Lung (tissue), 12 donors: Measurements from ENCODE around the gene TNPO1. TPM values are rescaled to one million over a fixed set of nuclear protein-coding genes. Genes with fewer than 3 reads are reported as not detected.

Experiments used
- ATAC-seq: fragments of 200-7000 bp; cut with Tn5 transposase; one replicate; pipeline ENCODE4 v1.9.1; 2020; ENCODE audit warnings: moderate number of reproducible peaks; ENCODE audit not compliant: insufficient read depth, low FRiP score
- DNase-seq, 3 donors: peaks; one replicate each; pipeline ENCODE4 v3.0.0-alpha.2; 2013 to 2017
- H3K27ac ChIP-seq, 2 donors: one replicate each; pipeline ENCODE4 v1.5.1; 2013; ENCODE audit warnings: mild to moderate bottlenecking in 2 of 2, moderate library complexity in 2 of 2, control low read depth in 1 of 2, inconsistent platforms in 1 of 2, low read depth in 1 of 2, low read length in 1 of 2
- H3K27me3 ChIP-seq, 3 donors: one replicate each; pipeline ENCODE4 v1.5.1; 2013; ENCODE audit warnings: low read length in 2 of 3; ENCODE audit not compliant: control insufficient read depth in 3 of 3, insufficient read depth in 3 of 3
- H3K36me3 ChIP-seq, 4 donors: one replicate each; pipeline ENCODE4 v1.5.1; 2013; ENCODE audit warnings: low read length in 4 of 4, mild to moderate bottlenecking in 1 of 4, moderate library complexity in 1 of 4; ENCODE audit not compliant: control insufficient read depth in 4 of 4, insufficient read depth in 4 of 4
- H3K4me1 ChIP-seq, 5 donors: one replicate each; pipeline ENCODE4 v1.5.1; 2013; ENCODE audit warnings: low read length in 5 of 5, mild to moderate bottlenecking in 2 of 5, moderate library complexity in 1 of 5; ENCODE audit not compliant: control insufficient read depth in 5 of 5, insufficient read depth in 5 of 5
- H3K4me3 ChIP-seq: one replicate; pipeline ENCODE4 v1.5.1; 2013; ENCODE audit warnings: mild to moderate bottlenecking, control low read depth, moderate library complexity
- H3K9ac ChIP-seq, 2 donors: one replicate each; pipeline ENCODE4 v1.5.1; 2013; ENCODE audit warnings: low read length in 2 of 2, control low read depth in 1 of 2; ENCODE audit not compliant: insufficient read depth in 1 of 2
- H3K9me3 ChIP-seq, 4 donors: one replicate each; pipeline ENCODE4 v1.5.1; 2013; ENCODE audit warnings: low read length in 3 of 4, mild to moderate bottlenecking in 1 of 4, moderate library complexity in 1 of 4; ENCODE audit not compliant: control insufficient read depth in 4 of 4, insufficient read depth in 3 of 4
- WGBS, 2 donors: extraction: QIAGEN DNeasy Blood & Tissue Kit; methylation state at CpG; one replicate each; pipeline ENCODE4 v1.1.7; 2013; 5-methylcytosine and 5-hydroxymethylcytosine counted together
- polyA plus RNA-seq, 2 donors: library from polyadenylated mRNA; stranded (reverse); fragments of 200-250 nt; gene quantifications; one replicate each; pipeline ENCODE4 v1.2.1, GENCODE V29; 2013
- total RNA-seq, 2 donors: library from RNA; depleted of rRNA in 1 of 2; stranded (reverse); fragments of >200 nt in 1 of 2; gene quantifications; one replicate each; pipeline ENCODE4 v1.2.1, GENCODE V29; 2014 to 2021
- TF ChIP-seq, protein P1 (sequence below): IDR thresholded peaks from 2 replicates; pipeline ENCODE4 v1.5.1; 2012; ENCODE audit warnings: mild to moderate bottlenecking; ENCODE audit errors: control extremely low read depth, extremely low read depth
- donor health status: control.
- donor health status: control.
- donor health status: Bipolar disorder and iron deficiency.
- donor health status: healthy.
- donor health status: DM: yes; HTN: yes; CAD: no.

The TNPO1 gene
- total and polyA plus RNA-seq, 4 donors, result 9.4 to 122 (median 50.8) TPM

DNA sequence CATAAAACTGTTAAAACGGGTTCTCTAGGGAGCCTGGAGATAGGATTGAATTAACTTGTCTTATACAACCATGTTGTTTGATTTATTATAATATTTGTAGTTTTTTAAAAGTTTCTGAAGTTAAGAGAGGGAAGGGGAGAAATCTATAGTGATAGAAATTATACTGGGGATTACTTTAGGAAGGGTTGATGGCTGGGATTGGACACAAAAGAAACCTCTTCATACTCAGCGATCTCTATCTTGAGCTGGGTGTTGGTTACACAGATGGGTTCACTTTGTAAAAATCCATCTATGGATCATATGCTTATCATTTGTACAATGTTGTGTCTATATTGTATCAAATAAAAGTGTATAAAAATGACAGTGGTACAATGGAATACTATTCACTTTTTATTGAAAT lies 30.0 kb downstream of the TNPO1 start:
- TF ChIP-seq, protein P1, sequence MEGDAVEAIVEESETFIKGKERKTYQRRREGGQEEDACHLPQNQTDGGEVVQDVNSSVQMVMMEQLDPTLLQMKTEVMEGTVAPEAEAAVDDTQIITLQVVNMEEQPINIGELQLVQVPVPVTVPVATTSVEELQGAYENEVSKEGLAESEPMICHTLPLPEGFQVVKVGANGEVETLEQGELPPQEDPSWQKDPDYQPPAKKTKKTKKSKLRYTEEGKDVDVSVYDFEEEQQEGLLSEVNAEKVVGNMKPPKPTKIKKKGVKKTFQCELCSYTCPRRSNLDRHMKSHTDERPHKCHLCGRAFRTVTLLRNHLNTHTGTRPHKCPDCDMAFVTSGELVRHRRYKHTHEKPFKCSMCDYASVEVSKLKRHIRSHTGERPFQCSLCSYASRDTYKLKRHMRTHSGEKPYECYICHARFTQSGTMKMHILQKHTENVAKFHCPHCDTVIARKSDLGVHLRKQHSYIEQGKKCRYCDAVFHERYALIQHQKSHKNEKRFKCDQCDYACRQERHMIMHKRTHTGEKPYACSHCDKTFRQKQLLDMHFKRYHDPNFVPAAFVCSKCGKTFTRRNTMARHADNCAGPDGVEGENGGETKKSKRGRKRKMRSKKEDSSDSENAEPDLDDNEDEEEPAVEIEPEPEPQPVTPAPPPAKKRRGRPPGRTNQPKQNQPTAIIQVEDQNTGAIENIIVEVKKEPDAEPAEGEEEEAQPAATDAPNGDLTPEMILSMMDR, result no peak
- no peak overlapping the region for H3K4me3 ChIP-seq
- H3K9me3 ChIP-seq, result no peaks in the 10 kb centered on the region
- peaks cover 1 to 38% (median 8%) of the 10 kb centered on the region in 5 donors for H3K4me1 ChIP-seq
- 98% methylated on average over 2 of the region's 2 CpGs for WGBS, 2 donors
- H3K36me3 ChIP-seq, result peaks cover 0 to 4% (median under 1%) of the 10 kb centered on the region in 4 donors
- ATAC-seq (no peak), DNase-seq (no peak)
- H3K9ac ChIP-seq, result no peak overlapping the region
- no peak overlapping the region for H3K27ac ChIP-seq
- no peaks in the 10 kb centered on the region for H3K27me3 ChIP-seq

DNA sequence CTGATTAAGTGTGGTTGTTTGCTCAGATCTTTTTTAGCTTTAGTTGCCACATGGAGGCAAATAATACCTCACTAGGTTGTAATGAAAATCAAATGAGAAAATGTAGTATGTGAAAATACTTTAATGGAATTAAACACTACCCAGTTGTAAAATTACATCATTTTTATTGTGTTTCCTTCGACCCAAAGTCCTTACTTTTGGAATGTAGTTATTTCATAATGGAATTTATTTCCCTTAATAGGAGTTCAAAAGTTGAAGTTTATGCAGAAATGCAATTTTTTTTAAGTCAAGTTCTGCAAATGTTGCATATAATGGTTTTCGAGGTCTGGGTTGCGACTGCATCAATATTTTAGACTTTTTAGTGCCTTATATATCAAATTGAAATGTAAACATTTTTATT lies 31.0 kb downstream of the TNPO1 start:
- no peak overlapping the region for H3K9ac ChIP-seq
- no peak overlapping the region for H3K4me3 ChIP-seq
- ATAC-seq (no peak), DNase-seq (peak in 2 of 3 donors; percentile 46 to 57)
- no peaks in the 10 kb centered on the region for H3K9me3 ChIP-seq
- H3K4me1 ChIP-seq, result peaks cover 2 to 43% (median 11%) of the 10 kb centered on the region in 5 donors
- H3K27me3 ChIP-seq, result no peaks in the 10 kb centered on the region
- H3K27ac ChIP-seq, result no peak overlapping the region
- peaks cover 0 to 4% (median 2%) of the 10 kb centered on the region in 4 donors for H3K36me3 ChIP-seq
- TF ChIP-seq, protein P1, result no peak
- WGBS, 2 donors, result 4 to 9% methylated on average over 3 of the region's 3 CpGs

DNA sequence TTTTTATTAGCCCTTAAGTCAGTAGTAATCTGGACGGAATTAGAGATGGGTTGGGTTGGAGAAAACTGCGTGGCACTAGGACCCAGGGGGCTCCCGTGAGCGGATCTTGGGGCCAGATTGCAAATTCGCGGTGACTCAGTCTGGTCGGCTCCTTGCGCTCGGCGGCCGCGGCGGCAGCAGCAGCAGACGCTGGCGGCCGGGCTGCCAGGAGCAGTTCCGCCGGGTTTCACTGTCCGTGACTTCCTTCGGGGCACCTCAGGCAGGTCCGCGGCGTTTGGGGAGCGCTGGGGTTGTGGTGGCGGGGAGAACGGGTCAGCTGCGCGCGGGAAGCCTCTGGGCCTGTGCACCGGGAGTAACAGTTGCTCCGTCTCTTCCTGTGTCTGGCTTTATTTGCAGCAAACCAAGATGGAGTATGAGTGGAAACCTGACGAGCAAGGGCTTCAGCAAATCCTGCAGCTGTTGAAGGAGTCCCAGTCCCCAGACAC lies 31.6 kb downstream of the TNPO1 start:
- WGBS, 2 donors, result 0% methylated on average over 32 of the region's 32 CpGs
- Histone ChIP-seq H3K9ac (peak overlapping the region; percentile 37 to 79), H3K9me3 (no peaks in the 10 kb centered on the region), H3K27me3 (no peaks in the 10 kb centered on the region), H3K4me3 (peak overlapping the region; percentile 97), H3K4me1 (peaks cover 3 to 44% (median 11%) of the 10 kb centered on the region in 5 donors), H3K36me3 (peaks cover 0 to 5% (median 3%) of the 10 kb centered on the region in 4 donors), H3K27ac (peak overlapping the region; percentile 87 to 99)
- DNase-seq (peak; percentile 90 to 95 (median 92)), ATAC-seq (peak; percentile 94)
- TF ChIP-seq, protein P1, result no peak
